Activated T-cell treated with anti-CD3 and anti-CD28 coated beads for 48 hours (primary cell): ENCODE measurements around the gene LAMTOR1.

Experiments
- DNase-seq: peaks from one replicate; pipeline ENCODE4 v3.0.0-alpha.2; 2020; ENCODE audit warnings: low read depth

Gene LAMTOR1

DNA sequence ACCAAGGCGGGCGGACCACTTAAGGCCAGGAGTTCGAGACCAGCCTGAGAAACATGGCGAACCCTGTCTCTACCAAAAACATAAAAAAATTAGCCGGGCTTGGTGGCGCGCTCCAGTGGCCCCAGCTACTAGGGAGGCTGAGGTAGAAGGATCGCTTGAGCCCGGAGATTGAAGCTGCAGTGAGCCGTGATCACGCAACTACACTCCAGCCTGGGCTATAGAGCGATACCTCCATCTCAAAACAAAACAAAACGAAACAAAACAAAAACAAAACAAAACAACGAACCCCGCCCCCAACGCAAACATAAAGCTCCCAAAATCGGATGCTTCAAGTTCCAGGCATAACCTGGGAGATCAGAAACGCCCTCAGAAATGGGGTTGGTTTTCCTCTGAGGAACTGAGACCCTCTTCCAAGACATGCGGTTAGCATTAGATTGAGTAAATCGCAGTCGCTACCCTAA lies 21.9 kb downstream of the LAMTOR1 start:
- DNase-seq, result no peak

DNA sequence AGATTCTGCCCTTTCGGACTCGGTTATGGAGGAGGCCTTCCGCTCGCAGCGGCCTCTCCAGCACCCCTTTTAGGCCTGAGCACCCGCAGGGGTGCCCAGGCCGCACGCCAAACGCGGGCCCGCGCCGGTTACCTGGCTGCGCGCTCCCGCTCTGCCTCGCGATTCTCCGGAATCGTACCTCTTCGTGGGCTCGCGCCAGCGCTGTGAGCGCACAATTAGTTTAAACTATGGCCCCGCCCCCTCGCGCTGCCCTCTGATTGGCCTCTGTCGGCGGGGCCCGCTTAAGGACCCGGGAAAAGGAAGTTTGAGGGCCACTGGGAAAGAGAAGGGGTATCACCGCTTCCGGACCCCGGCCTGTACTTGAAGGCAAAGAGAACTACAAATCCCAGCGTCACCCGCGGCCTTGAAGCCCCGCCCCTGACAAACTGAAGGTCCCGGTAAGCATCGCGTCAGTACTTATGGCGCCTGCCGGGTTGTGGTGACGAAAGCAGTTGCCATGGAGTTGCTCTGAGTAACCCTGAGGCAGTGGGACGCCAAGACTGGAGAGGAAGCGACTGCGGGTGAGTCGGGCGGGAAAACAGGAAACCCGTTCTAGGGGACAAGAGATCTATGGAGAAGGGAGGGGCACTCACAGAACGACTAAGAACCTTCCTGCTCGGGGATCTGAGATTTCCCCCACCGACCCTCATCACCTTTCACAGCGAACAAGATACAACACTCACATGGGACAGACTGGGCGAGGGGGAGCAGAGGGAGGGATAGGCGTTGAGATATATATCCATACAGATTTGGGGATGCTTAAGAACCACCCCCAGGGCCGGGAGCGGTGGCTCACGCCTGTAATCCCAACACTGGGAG lies 22.5 kb downstream of the LAMTOR1 start, which contains the start of the genes LRRC51 and NUMA1:
LRRC51 (plus strand) TSS at position 525 of the 858 bp plus-strand sequence. CDS start 8,234 bp downstream, outside the sequence.
NUMA1 (minus strand) TSS at position 217 of the 858 bp plus-strand sequence. CDS start 44,599 bp downstream, outside the sequence.
- DNase-seq, result peak; percentile 95

- no peak for DNase-seq
These were observed 23.2 kb downstream of the LAMTOR1 start for GRCh38 chr11:72079819-72080325.

- no peak for DNase-seq
These were observed 24.6 kb downstream of the LAMTOR1 start for GRCh38 chr11:72078477-72078876.

DNA sequence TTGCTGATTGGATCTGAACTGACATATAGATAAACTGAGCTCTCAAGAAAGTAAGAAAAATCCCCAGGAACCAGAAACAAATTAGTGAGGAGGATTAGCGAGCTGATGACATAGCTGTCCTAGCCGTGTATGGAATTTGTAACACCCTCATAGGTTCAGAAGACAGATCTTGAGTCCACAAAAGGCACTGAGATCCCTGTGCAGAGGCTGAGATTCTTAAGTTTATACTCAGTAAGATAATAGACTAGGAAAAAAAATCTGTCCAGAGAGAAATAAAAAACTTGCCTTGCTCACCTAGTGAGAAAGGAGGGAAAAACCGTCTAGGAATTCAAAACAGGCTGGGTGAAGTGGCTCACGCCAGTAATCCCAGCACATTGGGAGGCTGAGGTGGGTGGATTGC lies 27.3 kb downstream of the LAMTOR1 start:
- no peak for DNase-seq

GRCh38 chr11:72075109-72075508 lies 28.0 kb downstream of the LAMTOR1 start:
- no peak for DNase-seq

GRCh38 chr11:72072348-72072747 lies 30.7 kb downstream of the LAMTOR1 start:
- DNase-seq, result no peak

GRCh38 chr11:72070491-72070890 lies 32.6 kb downstream of the LAMTOR1 start:
- DNase-seq, result no peak

DNA sequence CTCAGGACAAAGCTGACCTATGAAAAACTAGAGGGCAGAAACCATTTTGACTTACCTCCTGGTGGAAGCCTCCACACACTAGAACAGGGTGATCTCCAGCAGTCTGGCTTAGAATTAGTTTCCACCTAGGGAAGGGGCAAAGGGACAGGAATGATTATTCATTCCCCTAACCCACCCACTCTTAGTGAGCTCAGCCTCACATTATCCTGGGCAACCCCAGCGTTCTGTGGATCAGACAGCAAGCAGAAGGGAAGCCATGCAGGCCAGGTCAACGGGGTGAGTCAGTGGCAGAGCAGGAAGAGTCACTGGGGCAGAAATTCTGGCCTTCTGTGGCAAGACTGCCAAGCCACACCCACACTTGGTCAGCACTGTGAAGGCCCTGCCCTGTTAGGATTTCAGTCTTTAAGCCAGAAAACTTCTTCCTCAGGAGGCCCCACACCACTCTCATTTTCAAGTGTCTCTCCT lies 33.3 kb downstream of the LAMTOR1 start:
- no peak for DNase-seq

DNA sequence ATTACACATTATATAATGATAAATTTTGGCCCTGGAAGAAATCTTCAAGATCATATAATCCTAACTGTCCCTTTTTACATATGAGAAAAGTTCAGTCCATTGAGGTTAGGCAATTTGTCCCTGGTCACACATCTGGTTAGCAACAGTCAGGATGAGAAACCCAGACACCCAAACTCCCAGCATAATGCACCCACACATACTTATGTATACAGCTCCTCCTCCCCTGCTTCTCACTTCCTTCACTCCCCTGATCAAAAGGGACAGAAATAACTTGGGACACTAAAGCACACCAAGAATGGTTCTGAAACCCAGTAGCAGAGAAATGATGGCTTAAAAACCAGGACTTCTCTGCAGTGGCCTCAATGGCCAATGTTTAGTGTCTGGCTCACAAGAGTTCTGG lies 33.9 kb downstream of the LAMTOR1 start:
- DNase-seq, result no peak

DNA sequence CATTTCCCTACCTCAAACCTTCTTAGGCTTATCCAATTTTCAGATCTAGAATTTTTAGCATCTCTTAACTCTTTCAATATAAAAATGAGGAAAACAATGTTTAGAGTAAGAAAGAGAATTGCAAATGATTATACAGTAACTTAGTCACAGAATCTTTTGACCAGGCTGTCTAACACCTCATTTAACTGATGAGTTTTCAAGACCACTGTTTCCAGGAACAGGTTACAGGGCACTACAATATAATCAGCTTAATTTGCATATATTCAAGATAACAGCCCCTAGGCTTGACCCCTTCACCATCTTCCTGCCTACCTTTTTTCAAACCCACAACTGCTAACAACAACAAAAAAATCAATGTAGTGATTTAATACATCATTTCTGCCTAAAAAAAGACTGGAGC lies 35.4 kb downstream of the LAMTOR1 start:
- DNase-seq, result no peak

DNA sequence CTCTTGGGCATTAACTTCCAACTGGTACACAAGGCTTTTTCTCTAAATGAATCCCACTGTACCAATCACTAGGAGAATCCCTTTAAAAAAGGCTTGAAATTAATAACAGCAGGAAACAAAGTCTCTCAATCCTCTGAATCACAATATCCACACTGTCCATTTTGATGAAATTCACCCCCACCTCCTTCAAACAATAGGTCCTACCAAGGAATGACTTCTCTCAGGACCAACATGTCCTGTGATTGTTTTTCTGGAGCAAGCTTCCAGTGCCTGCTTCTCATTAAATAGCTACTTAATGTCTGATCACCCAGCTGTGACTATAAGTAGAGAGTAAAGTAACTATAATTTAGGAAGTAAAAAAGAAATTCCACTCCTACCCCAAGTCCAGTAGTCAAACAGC lies 35.8 kb downstream of the LAMTOR1 start:
- DNase-seq, result no peak

DNA sequence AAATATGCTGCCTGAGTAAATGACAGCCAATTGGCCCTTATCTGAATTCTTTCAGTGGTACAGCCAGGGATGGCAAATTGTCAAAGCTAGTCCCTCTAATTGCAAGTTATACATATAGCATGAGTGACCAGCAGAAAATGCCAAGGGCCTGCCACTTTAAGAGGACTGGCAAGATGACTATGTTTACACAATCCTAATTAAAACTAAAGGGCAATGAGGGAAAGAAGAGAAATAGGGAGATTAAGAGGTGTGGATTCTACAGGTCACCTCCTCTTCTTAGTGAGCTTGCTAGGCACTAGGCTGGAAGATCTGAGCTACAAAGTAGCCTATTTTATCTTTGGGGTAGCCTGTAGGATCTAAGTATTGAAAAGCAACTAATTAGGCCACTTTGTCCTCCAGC lies 36.2 kb downstream of the LAMTOR1 start:
- DNase-seq, result no peak

- DNase-seq, result no peak
These were observed 41.2 kb downstream of the LAMTOR1 start for GRCh38 chr11:72061739-72062396.

GRCh38 chr11:72058416-72059034 lies 44.6 kb downstream of the LAMTOR1 start:
- no peak for DNase-seq

GRCh38 chr11:72048766-72049460 lies 54.2 kb downstream of the LAMTOR1 start:
- no peak for DNase-seq
